ENCODE measurements around the gene ITPK1.

DNA sequence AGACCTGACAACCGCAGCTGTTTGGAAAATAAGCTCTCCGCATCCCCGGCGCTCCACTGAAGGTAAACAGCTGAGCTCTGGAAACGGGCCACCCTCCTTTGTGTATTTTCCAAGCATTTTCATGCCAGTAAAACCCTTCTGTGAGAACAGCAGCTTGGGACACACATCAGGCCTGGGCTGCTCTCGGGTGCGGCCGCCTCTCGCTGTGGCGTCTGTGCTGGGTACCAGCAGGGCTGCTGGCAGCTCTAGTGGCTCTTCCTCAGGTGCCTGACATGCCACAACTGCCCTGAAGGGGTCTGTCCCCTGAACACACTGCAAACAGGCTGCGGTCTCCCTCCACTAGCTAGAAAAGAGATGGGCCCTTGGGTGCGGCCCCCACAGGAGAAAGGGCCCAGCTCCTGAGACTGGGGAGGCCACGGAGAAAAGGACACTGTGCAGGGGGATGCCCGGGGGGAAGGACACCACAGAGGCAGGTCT, 96.3 kb downstream of the ITPK1 start:
- no peak for TF ChIP-seq CTCF (conservative IDR thresholded peaks at IDR 0.05; ENCODE audit: low read depth, low read length)
- no peak for TF ChIP-seq EZH2 (IDR thresholded peaks at IDR 0.05; ENCODE audit: low read length, unreplicated experiment)

All from PC-3 (cell line).